SU-DHL-6 (cell line): ENCODE results near the gene OR1A2.

ENCODE experiments used
- H2AFZ ChIP-seq: fragments of 200-600 bp; sonication (generic); 2 replicates; pipeline ENCODE4 v1.6.1; 2014; ENCODE audit warnings: low read depth, mild to moderate bottlenecking, moderate library complexity, mixed read lengths, antibody characterized with exemption, low read length; ENCODE audit not compliant: severe bottlenecking
- H3F3A ChIP-seq: fragments of 200-600 bp; shearing (Covaris generic); 2 replicates; pipeline ENCODE4 v1.6.0; 2016; ENCODE audit warnings: antibody characterized with exemption, mild to moderate bottlenecking; ENCODE audit not compliant: insufficient read depth
- H3K27ac ChIP-seq: fragments of 200-600 bp; sonication (generic); 2 replicates; pipeline ENCODE4 v1.5.1; 2016; ENCODE audit warnings: low read depth, mild to moderate bottlenecking, low read length, moderate library complexity, mixed read lengths
- H3K27me3 ChIP-seq: fragments of 200-600 bp; sonication (generic), shearing (Covaris generic); 2 replicates; pipeline ENCODE4 v1.6.0; 2014; ENCODE audit warnings: mild to moderate bottlenecking, low read length
- H3K36me3 ChIP-seq: fragments of 200-600 bp; sonication (generic); 2 replicates; pipeline ENCODE4 v1.6.1; 2014; ENCODE audit warnings: mild to moderate bottlenecking, low read length, mixed read lengths
- H3K4me2 ChIP-seq: fragments of 300-600, 200-600 bp; shearing (Covaris generic), sonication (generic); 2 replicates; pipeline ENCODE4 v1.6.0; 2014; ENCODE audit warnings: low read length, low read depth, mild to moderate bottlenecking; ENCODE audit not compliant: poor library complexity, severe bottlenecking
- H3K4me3 ChIP-seq: fragments of 200-600 bp; sonication (generic); 2 replicates; pipeline ENCODE4 v1.5.1; 2014; ENCODE audit warnings: antibody characterized with exemption, low read length, mild to moderate bottlenecking, mixed read lengths; ENCODE audit not compliant: insufficient read depth, poor library complexity, severe bottlenecking
- H3K79me2 ChIP-seq: fragments of 200-600 bp; sonication (generic); 2 replicates; pipeline ENCODE4 v1.6.1; 2014; ENCODE audit warnings: mild to moderate bottlenecking, low read length, moderate library complexity; ENCODE audit not compliant: insufficient read depth
- H3K9ac ChIP-seq: fragments of 200-600 bp; sonication (generic); 2 replicates; pipeline ENCODE4 v1.7.0; 2014; ENCODE audit warnings: mild to moderate bottlenecking, low read length
- H3K9me2 ChIP-seq: fragments of 200-600 bp; sonication (generic); replicated peaks from 2 replicates; pipeline ENCODE4 v1.6.1; 2014; ENCODE audit warnings: low read length; ENCODE audit not compliant: insufficient read depth
- H3K9me3 ChIP-seq: fragments of 200-600 bp; sonication (generic); 2 replicates; pipeline ENCODE4 v1.6.1; 2014; ENCODE audit warnings: low read length, mixed read lengths; ENCODE audit not compliant: insufficient read depth
- H4K20me1 ChIP-seq: fragments of 200-600 bp; sonication (generic); 2 replicates; pipeline ENCODE4 v1.6.1; 2014; ENCODE audit warnings: low read depth, mild to moderate bottlenecking, antibody characterized with exemption, low read length, moderate library complexity, mixed read lengths
- CTCF ChIP-seq: fragments of 200-600 bp; sonication (generic); IDR thresholded peaks from one replicate; pipeline ENCODE4 v1.5.1; 2017; ENCODE audit warnings: antibody characterized with exemption, mild to moderate bottlenecking, low read length, moderate library complexity; ENCODE audit not compliant: insufficient read depth, poor library complexity, severe bottlenecking
- EZH2phosphoT487 ChIP-seq: fragments of 200-600 bp; sonication (generic), shearing (Covaris generic); conservative IDR thresholded peaks from 2 replicates; pipeline ENCODE4 v1.6.1; 2018; ENCODE audit warnings: mild to moderate bottlenecking, antibody characterized with exemption, low read length, moderate library complexity, mixed read lengths

The OR1A2 gene

DNA sequence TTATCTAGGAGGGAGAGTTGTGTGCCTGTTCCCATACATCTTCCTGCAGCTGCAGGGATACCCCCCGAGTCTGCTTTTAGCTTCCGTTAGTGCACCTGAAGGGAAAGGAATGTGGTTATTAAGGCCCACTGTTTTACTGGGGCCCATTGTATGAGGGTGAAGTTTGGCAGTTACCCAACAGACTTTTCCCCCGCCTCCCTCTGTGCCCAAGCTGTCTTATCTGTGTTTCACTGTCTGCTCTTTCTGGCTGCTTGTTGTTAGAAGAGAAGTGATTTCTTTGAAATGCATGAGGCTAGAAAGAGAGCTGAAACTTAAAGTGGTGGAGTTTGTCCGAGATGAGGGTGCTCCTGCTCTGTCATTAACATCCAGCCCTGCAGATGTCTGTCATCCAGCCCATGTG is 7.4 kb upstream of the OR1A2 start:
- Histone ChIP-seq H3K27ac (no peak overlapping the region), H4K20me1 (no peaks in the 10 kb centered on the region), H3K4me3 (no peak overlapping the region), H3K79me2 (no peaks in the 10 kb centered on the region), H3K9me2 (no peaks in the 10 kb centered on the region), H3K9ac (no peak overlapping the region), H3K27me3 (no peaks in the 10 kb centered on the region), H2AFZ (no peak overlapping the region), H3F3A (no peaks in the 10 kb centered on the region), H3K36me3 (no peaks in the 10 kb centered on the region), H3K9me3 (no peaks in the 10 kb centered on the region), H3K4me2 (no peak overlapping the region)
- TF ChIP-seq EZH2phosphoT487 = no peak
- TF ChIP-seq CTCF = no peak

DNA sequence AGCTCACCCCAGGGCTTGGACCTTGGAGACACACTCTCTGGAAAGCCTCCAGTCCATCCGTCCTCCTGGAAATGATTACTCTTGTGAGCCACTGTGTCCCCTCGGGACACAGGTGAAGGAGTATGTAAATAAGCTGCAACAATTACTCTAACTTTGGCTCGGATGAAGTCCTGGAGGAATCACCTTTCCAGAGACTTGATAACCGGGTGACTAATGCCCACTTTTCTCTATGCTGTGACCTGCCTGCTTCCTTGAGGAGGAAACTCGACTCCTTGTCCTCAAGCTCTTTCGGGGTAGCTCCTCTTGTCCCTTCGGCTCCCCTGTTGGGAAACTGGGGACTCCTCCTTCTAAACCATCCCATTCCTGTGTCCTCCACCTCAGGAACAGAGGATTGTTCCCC is 10.0 kb downstream of the OR1A2 start, which contains the start of gene OR1A1:
OR1A1 (plus strand) TSS at position 301 of the 400 bp plus-strand sequence. CDS start 7,954 bp downstream, outside the sequence.
- TF ChIP-seq EZH2phosphoT487 = no peak
- TF ChIP-seq CTCF = no peak
- no peak within 1 kb of the TSS for H2AFZ ChIP-seq
- no peaks in the 10 kb centered on the region for H3K9me3 ChIP-seq
- no peaks in the 10 kb centered on the region for H3K79me2 ChIP-seq
- H3K4me2 ChIP-seq = no peak within 1 kb of the TSS
- H4K20me1 ChIP-seq = no peaks in the 10 kb centered on the region
- no peak within 1 kb of the TSS for H3K4me3 ChIP-seq
- H3F3A ChIP-seq = no peaks in the 10 kb centered on the region
- no peaks in the 10 kb centered on the region for H3K9me2 ChIP-seq
- H3K27me3 ChIP-seq = no peaks in the 10 kb centered on the region
- no peaks in the 10 kb centered on the region for H3K36me3 ChIP-seq
- no peak within 1 kb of the TSS for H3K9ac ChIP-seq
- H3K27ac ChIP-seq = no peak within 1 kb of the TSS

GRCh38 chr17:3208484-3208883 is 11.2 kb downstream of the OR1A2 start:
- no peak overlapping the region for H3K4me3 ChIP-seq
- no peak overlapping the region for H3K9ac ChIP-seq
- no peak overlapping the region for H3K27ac ChIP-seq
- H3K79me2 ChIP-seq = no peaks in the 10 kb centered on the region
- no peaks in the 10 kb centered on the region for H4K20me1 ChIP-seq
- no peak overlapping the region for H2AFZ ChIP-seq
- H3K9me3 ChIP-seq = no peaks in the 10 kb centered on the region
- H3K9me2 ChIP-seq = no peaks in the 10 kb centered on the region
- no peaks in the 10 kb centered on the region for H3K27me3 ChIP-seq
- TF ChIP-seq CTCF (no peak), EZH2phosphoT487 (no peak)
- no peak overlapping the region for H3K4me2 ChIP-seq
- H3K36me3 ChIP-seq = no peaks in the 10 kb centered on the region
- no peaks in the 10 kb centered on the region for H3F3A ChIP-seq
